Peyer's patch (tissue), 4 donors: ENCODE results near the gene FGFR1OP2. TPM values are rescaled to one million over a fixed set of nuclear protein-coding genes. Genes with fewer than 3 reads are reported as not detected.

Source experiments
- DNase-seq, 3 donors: peaks; one replicate each; pipeline ENCODE4 v3.0.0-alpha.2; 2017 to 2019
- H3K27ac ChIP-seq, 4 donors: fragments of 200-600 bp; sonication (generic); one replicate each; pipeline ENCODE4 v1.5.1; 2016 to 2019
- H3K27me3 ChIP-seq, 2 donors: fragments of 200-600 bp; sonication (generic); one replicate each; pipeline ENCODE4 v1.5.1; 2019
- H3K36me3 ChIP-seq, 3 donors: fragments of 200-600 bp; sonication (generic); one replicate each; pipeline ENCODE4 v1.5.1; 2016 to 2019
- H3K4me1 ChIP-seq, 4 donors: fragments of 200-600 bp; sonication (generic); one replicate each; pipeline ENCODE4 v1.5.1; 2016 to 2019
- H3K4me3 ChIP-seq, 4 donors: fragments of 200-600 bp; sonication (generic); 1 replicate in 3 of 4; 2 replicates in 1 of 4; pipeline ENCODE4 v1.5.1; 2016 to 2019; ENCODE audit warnings: mild to moderate bottlenecking in 1 of 4
- H3K9me3 ChIP-seq, 4 donors: fragments of 200-600 bp; sonication (generic); one replicate each; pipeline ENCODE4 v1.5.1; 2016 to 2019; ENCODE audit warnings: mild to moderate bottlenecking in 1 of 4
- CTCF ChIP-seq, 6 experiments: fragments of 450-650 bp in 4 of 6; fragments of 200-600 bp in 2 of 6; sonication (generic) in 1 of 6; IDR thresholded peaks; one replicate each; pipeline ENCODE4 v1.5.1; 2017 to 2019; ENCODE audit warnings: antibody characterized with exemption in 6 of 6, mild to moderate bottlenecking in 3 of 6, moderate library complexity in 1 of 6
- POLR2A ChIP-seq, 2 donors: fragments of 450-650 bp; IDR thresholded peaks; one replicate each; pipeline ENCODE4 v1.5.1; 2017; ENCODE audit warnings: antibody characterized with exemption in 2 of 2, mild to moderate bottlenecking in 2 of 2, moderate library complexity in 2 of 2
- total RNA-seq, 4 donors: library from RNA; depleted of rRNA; stranded (reverse); fragments of >200 nt; gene quantifications; one replicate each; pipeline ENCODE4 v1.1.0, GENCODE V29; 2016

Gene FGFR1OP2
- total RNA-seq, 4 donors from 2014 or later: 49.5 to 94.9 (median 65.4) TPM

DNA sequence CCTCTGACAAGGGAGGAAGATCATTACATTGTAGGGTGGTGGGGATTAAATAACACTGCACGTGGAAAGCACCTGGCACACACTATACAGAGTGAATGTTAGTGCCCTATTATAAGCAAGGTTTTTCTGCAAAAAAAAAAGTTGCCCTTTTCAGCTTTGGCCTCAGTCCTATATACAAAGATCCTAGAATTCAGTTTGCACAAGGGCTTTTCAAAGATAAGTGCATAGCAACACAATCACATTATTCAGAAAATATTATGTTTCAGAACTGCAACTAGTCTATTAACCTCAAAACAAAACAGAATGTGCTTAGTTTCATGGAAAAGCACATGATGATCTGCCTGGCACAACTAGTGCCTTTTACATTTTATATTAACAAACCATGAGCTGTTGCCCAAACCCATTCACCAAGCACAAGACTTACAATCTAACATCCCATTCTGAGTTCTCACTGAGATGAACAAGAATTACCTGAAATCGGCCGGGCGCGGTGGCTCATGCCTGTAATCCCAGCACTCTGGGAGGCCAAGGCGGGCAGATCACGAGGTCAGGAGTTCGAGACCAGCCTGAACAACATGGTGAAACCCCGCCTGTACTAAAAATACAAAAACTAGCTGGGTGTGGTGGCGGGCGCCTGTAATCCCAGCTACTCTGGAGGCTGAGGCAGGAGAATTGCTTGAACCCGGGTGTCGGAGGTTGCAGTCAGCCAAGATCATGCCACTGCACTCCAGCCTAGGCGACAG is 74.1 kb downstream of the FGFR1OP2 start:
- no peak for TF ChIP-seq CTCF (IDR thresholded peaks at IDR 0.05)
- no peak for TF ChIP-seq POLR2A (IDR thresholded peaks at IDR 0.05)
- H3K4me1 ChIP-seq: peaks cover 0 to 26% (median 6%) of the 10 kb centered on the region in 4 donors
- H3K27me3 ChIP-seq: no peaks in the 10 kb centered on the region
- H3K36me3 ChIP-seq: no peaks in the 10 kb centered on the region
- DNase-seq: no peak
- H3K27ac ChIP-seq: no peak overlapping the region
- H3K4me3 ChIP-seq: no peak overlapping the region
- H3K9me3 ChIP-seq: no peaks in the 10 kb centered on the region

- no peaks in the 10 kb centered on the region for H3K9me3 ChIP-seq
- H3K4me3 ChIP-seq: peak overlapping the region in 2 of 4 donors; percentile 87 to 89
- H3K27me3 ChIP-seq: no peaks in the 10 kb centered on the region
- no peaks in the 10 kb centered on the region for H3K36me3 ChIP-seq
- no peak for DNase-seq
- H3K27ac ChIP-seq: peak overlapping the region in 1 of 4 donors; percentile 95
- peaks cover 0 to 26% (median 6%) of the 10 kb centered on the region in 4 donors for H3K4me1 ChIP-seq
- no peak for TF ChIP-seq POLR2A (IDR thresholded peaks at IDR 0.05)
- no peak for TF ChIP-seq CTCF (IDR thresholded peaks at IDR 0.05)
Measured at GRCh38 chr12:27012982-27013255, 74.6 kb downstream of the FGFR1OP2 start.

GRCh38 chr12:27013611-27014084 is 75.4 kb downstream of the FGFR1OP2 start:
- H3K27me3 ChIP-seq: no peaks in the 10 kb centered on the region

GRCh38 chr12:27014085-27014858 is 76.0 kb downstream of the FGFR1OP2 start, which contains the start of gene TM7SF3:
TSS of gene TM7SF3 (minus strand) at chr12:27014384. CDS start at chr12:27014168, 216 bp downstream.
- no peaks in the 10 kb centered on the region for H3K27me3 ChIP-seq
- H3K36me3 ChIP-seq: no peaks in the 10 kb centered on the region
- peak; percentile 93 to 98 (median 96) for DNase-seq
- H3K4me1 ChIP-seq: peaks cover 0 to 26% (median 6%) of the 10 kb centered on the region in 4 donors
- H3K4me3 ChIP-seq: peak within 1 kb of the TSS; percentile 74 to 89 (median 88)
- H3K27ac ChIP-seq: peak within 1 kb of the TSS; percentile 88 to 97 (median 94)
- H3K9me3 ChIP-seq: no peaks in the 10 kb centered on the region
- TF ChIP-seq POLR2A (IDR thresholded peaks at IDR 0.05): peak; percentile 61 to 71
- TF ChIP-seq CTCF (IDR thresholded peaks at IDR 0.05): peak; percentile 93 to 98 (median 96)

More at GRCh38 chr12:27013611-27014084, 75.4 kb downstream of the FGFR1OP2 start:
- peak in 1 of 3 donors; percentile 51 for DNase-seq
- Histone ChIP-seq H3K27ac (peak overlapping the region; percentile 88 to 97 (median 94)), H3K4me1 (peaks cover 0 to 26% (median 6%) of the 10 kb centered on the region in 4 donors), H3K4me3 (peak overlapping the region; percentile 74 to 89 (median 88)), H3K9me3 (no peaks in the 10 kb centered on the region), H3K36me3 (no peaks in the 10 kb centered on the region)
- TF ChIP-seq POLR2A (IDR thresholded peaks at IDR 0.05) (no peak), CTCF (IDR thresholded peaks at IDR 0.05) (no peak)

GRCh38 chr12:27014859-27015729 is 76.8 kb downstream of the FGFR1OP2 start:
- peak in 1 of 3 donors; percentile 56 for DNase-seq
- TF ChIP-seq CTCF (IDR thresholded peaks at IDR 0.05): no peak
- TF ChIP-seq POLR2A (IDR thresholded peaks at IDR 0.05): no peak
- Histone ChIP-seq H3K27me3 (no peaks in the 10 kb centered on the region), H3K9me3 (no peaks in the 10 kb centered on the region), H3K36me3 (no peaks in the 10 kb centered on the region), H3K27ac (peak overlapping the region; percentile 88 to 97 (median 94)), H3K4me3 (peak overlapping the region; percentile 74 to 89 (median 88)), H3K4me1 (peaks cover 0 to 26% (median 6%) of the 10 kb centered on the region in 4 donors)
